GM23338 (cell line): ENCODE data around the gene DPYD. TPM values are rescaled to one million over a fixed set of nuclear protein-coding genes. Genes with fewer than 3 reads are reported as not detected.

ENCODE experiments used
- ATAC-seq: fragments of 200-7000 bp; cut with Tn5 transposase; 3 replicates; pipeline ENCODE4 v1.9.1; 2020
- DNase-seq: peaks from one replicate; pipeline ENCODE4 v3.0.0-alpha.2; 2015; ENCODE audit warnings: low spot score
- H2AFZ ChIP-seq: fragments of 200-600 bp; sonication (generic); 2 replicates; pipeline ENCODE4 v1.8.0; 2016; ENCODE audit warnings: antibody characterized with exemption, mild to moderate bottlenecking, moderate library complexity
- H3F3A ChIP-seq: fragments of 200-600 bp; sonication (generic); replicated peaks from 2 replicates; pipeline ENCODE4 v1.8.0; 2017; ENCODE audit warnings: antibody characterized with exemption, mixed run types, low read depth
- H3K27ac ChIP-seq: fragments of 200-600 bp; sonication (generic); 2 replicates; pipeline ENCODE4 v1.6.1; 2016; ENCODE audit warnings: low read depth
- H3K27me3 ChIP-seq: fragments of 200-600 bp; sonication (generic); 2 replicates; pipeline ENCODE4 v1.8.0; 2016; ENCODE audit warnings: mild to moderate bottlenecking, mixed run types, moderate library complexity; ENCODE audit not compliant: insufficient read depth
- H3K36me3 ChIP-seq: fragments of 200-600 bp; sonication (generic); 2 replicates; pipeline ENCODE4 v1.8.0; 2016; ENCODE audit warnings: mild to moderate bottlenecking; ENCODE audit not compliant: insufficient read depth
- H3K4me1 ChIP-seq: fragments of 200-600 bp; sonication (generic); 2 replicates; pipeline ENCODE4 v1.8.0; 2016; ENCODE audit warnings: mild to moderate bottlenecking, moderate library complexity; ENCODE audit not compliant: insufficient read depth
- H3K4me2 ChIP-seq: fragments of 200-600 bp; sonication (generic); 2 replicates; pipeline ENCODE4 v1.7.1; 2017; ENCODE audit warnings: mixed run types
- H3K4me3 ChIP-seq: fragments of 200-600 bp; sonication (generic); 2 replicates; pipeline ENCODE4 v1.6.1; 2016; ENCODE audit warnings: mixed run types
- H3K79me2 ChIP-seq: fragments of 200-600 bp; sonication (generic); replicated peaks from 2 replicates; pipeline ENCODE4 v1.8.0; 2017; ENCODE audit warnings: mild to moderate bottlenecking; ENCODE audit not compliant: insufficient read depth
- H3K9me2 ChIP-seq: fragments of 200-600 bp; sonication (generic); 2 replicates; pipeline ENCODE4 v1.8.0; 2017; ENCODE audit not compliant: insufficient read depth
- H4K20me1 ChIP-seq: fragments of 200-600 bp; sonication (generic); replicated peaks from 2 replicates; pipeline ENCODE4 v1.8.0; 2017; ENCODE audit warnings: mild to moderate bottlenecking; ENCODE audit not compliant: insufficient read depth
- H3K27ac Mint-ChIP-seq: 2 replicates; pipeline ENCODE4 v1.8.0; 2020; ENCODE audit warnings: inconsistent platforms, mild to moderate bottlenecking, moderate library complexity, mixed read lengths
- H3K27me3 Mint-ChIP-seq: 3 replicates; pipeline ENCODE4 v1.8.0; 2022; ENCODE audit warnings: low read depth, mild to moderate bottlenecking, moderate library complexity, mixed read lengths, inconsistent platforms; ENCODE audit not compliant: insufficient read depth, poor library complexity
- H3K36me3 Mint-ChIP-seq: 3 replicates; pipeline ENCODE4 v1.8.0; 2021; ENCODE audit warnings: low read depth, mild to moderate bottlenecking, inconsistent platforms, moderate library complexity, mixed read lengths
- H3K4me1 Mint-ChIP-seq: 3 replicates; pipeline ENCODE4 v1.8.0; 2020; ENCODE audit warnings: mild to moderate bottlenecking, inconsistent platforms, mixed read lengths
- H3K4me3 Mint-ChIP-seq: 3 replicates; pipeline ENCODE4 v1.8.0; 2021; ENCODE audit warnings: moderate library complexity, mild to moderate bottlenecking, inconsistent platforms, mixed read lengths
- H3K9me3 Mint-ChIP-seq: 3 replicates; pipeline ENCODE4 v1.8.0; 2020; ENCODE audit warnings: moderate library complexity, mild to moderate bottlenecking, inconsistent platforms, mixed read lengths
- CREB1 ChIP-seq: fragments of 250-450 bp; sonication (Bioruptor Pico); IDR thresholded peaks from 2 replicates; pipeline ENCODE4 v1.5.0; 2020; ENCODE audit warnings: low read depth, mild to moderate bottlenecking, moderate library complexity
- ETS1 ChIP-seq: IDR thresholded peaks from 2 replicates; pipeline ENCODE4 v1.6.1; 2016; ENCODE audit warnings: antibody characterized with exemption
- EZH2 ChIP-seq: fragments of 200-600 bp; sonication (generic); IDR thresholded peaks from one replicate; pipeline ENCODE4 v1.8.0; 2017; ENCODE audit warnings: antibody characterized with exemption, mild to moderate bottlenecking, low read depth; ENCODE audit not compliant: unreplicated experiment
- EZH2phosphoT487 ChIP-seq: fragments of 200-600 bp; sonication (generic); IDR thresholded peaks from one replicate; pipeline ENCODE4 v1.8.1; 2018; ENCODE audit warnings: antibody characterized with exemption; ENCODE audit not compliant: unreplicated experiment
- JUNB ChIP-seq: IDR thresholded peaks from one replicate; pipeline ENCODE4 v1.6.1; 2016; ENCODE audit warnings: antibody characterized with exemption; ENCODE audit not compliant: unreplicated experiment
- NANOG ChIP-seq: IDR thresholded peaks from 2 replicates; pipeline ENCODE4 v1.6.1; 2016; ENCODE audit warnings: antibody characterized with exemption, borderline replicate concordance
- POLR2AphosphoS5 ChIP-seq: IDR thresholded peaks from 2 replicates; pipeline ENCODE4 v1.6.1; 2016; ENCODE audit warnings: antibody characterized with exemption, low read depth
- STAT1 ChIP-seq: IDR thresholded peaks from one replicate; pipeline ENCODE4 v1.6.1; 2016; ENCODE audit warnings: antibody characterized with exemption; ENCODE audit not compliant: unreplicated experiment
- ZNF114 ChIP-seq: fragments of 250-450 bp; sonication (Bioruptor Pico); IDR thresholded peaks from 2 replicates; pipeline ENCODE4 v1.5.0; 2020; ENCODE audit warnings: mild to moderate bottlenecking, moderate library complexity
- ZNF331 ChIP-seq: fragments of 250-450 bp; sonication (Bioruptor Pico); IDR thresholded peaks from 2 replicates; pipeline ENCODE4 v1.5.0; 2020; ENCODE audit warnings: low read depth, mild to moderate bottlenecking, moderate library complexity
- ZNF462 ChIP-seq: fragments of 250-450 bp; sonication (Bioruptor Pico); IDR thresholded peaks from 2 replicates; pipeline ENCODE4 v1.5.0; 2020; ENCODE audit warnings: mild to moderate bottlenecking, moderate library complexity
- polyA plus RNA-seq: library from polyadenylated mRNA; unstranded; fragments of >200 nt; fragmentation: Nextera tagmentation; extraction: Ambion mirVana; gene quantifications from 2 replicates; pipeline ENCODE4 v1.2.1, GENCODE V29; 2016
- total RNA-seq: library from RNA; depleted of rRNA; stranded (reverse); fragments of >200 nt; shearing (Covaris generic); gene quantifications from 2 replicates; pipeline ENCODE4 v1.2.3, GENCODE V29; 2014
- TF ChIP-seq, protein P1 (sequence below), 2 experiments: fragments of 200-600 bp in 1 of 2; sonication (generic) in 1 of 2; conservative IDR thresholded peaks; 2 replicates each; pipeline versions ENCODE4 v1.5.1 to v1.6.1; 2016 to 2017; ENCODE audit warnings: antibody characterized with exemption in 2 of 2, low read depth in 2 of 2, mild to moderate bottlenecking in 2 of 2, moderate library complexity in 1 of 2
- TF ChIP-seq, protein P2 (sequence below): IDR thresholded peaks from one replicate; pipeline ENCODE4 v1.6.1; 2018; ENCODE audit warnings: antibody characterized with exemption; ENCODE audit not compliant: unreplicated experiment

The DPYD gene
- total and polyA plus RNA-seq, 2 experiments from 2014 or later, result 0.50 to 1.6 TPM

DNA sequence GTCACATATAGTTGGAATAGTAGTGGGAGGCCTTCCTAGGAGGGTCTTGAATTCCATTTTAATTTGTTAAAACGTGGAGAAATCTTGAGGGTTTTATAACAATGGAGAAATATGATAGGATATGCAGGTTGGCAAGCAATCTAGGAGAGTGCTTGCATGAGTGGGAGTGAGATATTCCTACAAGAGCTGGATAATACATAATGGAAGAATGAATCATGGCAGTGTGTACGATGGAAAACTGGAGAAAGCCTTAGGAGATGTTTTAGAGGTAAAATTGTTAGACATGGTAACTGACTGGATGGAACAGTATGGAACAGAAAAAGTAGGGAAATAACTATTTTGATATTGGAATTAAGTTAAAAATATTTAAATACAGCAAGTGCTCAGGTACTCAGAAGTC, 846.9 kb downstream of the DPYD start:
- H3K36me3 ChIP-seq, result no peaks in the 10 kb centered on the region
- no peak overlapping the region for H3K27ac ChIP-seq
- H4K20me1 ChIP-seq, result no peaks in the 10 kb centered on the region
- no peak for TF ChIP-seq NANOG
- no peak for TF ChIP-seq CREB1
- TF ChIP-seq, protein P1, sequence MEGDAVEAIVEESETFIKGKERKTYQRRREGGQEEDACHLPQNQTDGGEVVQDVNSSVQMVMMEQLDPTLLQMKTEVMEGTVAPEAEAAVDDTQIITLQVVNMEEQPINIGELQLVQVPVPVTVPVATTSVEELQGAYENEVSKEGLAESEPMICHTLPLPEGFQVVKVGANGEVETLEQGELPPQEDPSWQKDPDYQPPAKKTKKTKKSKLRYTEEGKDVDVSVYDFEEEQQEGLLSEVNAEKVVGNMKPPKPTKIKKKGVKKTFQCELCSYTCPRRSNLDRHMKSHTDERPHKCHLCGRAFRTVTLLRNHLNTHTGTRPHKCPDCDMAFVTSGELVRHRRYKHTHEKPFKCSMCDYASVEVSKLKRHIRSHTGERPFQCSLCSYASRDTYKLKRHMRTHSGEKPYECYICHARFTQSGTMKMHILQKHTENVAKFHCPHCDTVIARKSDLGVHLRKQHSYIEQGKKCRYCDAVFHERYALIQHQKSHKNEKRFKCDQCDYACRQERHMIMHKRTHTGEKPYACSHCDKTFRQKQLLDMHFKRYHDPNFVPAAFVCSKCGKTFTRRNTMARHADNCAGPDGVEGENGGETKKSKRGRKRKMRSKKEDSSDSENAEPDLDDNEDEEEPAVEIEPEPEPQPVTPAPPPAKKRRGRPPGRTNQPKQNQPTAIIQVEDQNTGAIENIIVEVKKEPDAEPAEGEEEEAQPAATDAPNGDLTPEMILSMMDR (conservative IDR thresholded peaks at IDR 0.05; ENCODE audit: low read depth in 2 of 2), result no peak
- no peak for TF ChIP-seq ZNF462
- TF ChIP-seq ETS1, result no peak
- no peak for TF ChIP-seq ZNF331
- no peak for TF ChIP-seq ZNF114 (CRISPR knock-in tag)
- TF ChIP-seq STAT1, result no peak
- TF ChIP-seq, protein P2, sequence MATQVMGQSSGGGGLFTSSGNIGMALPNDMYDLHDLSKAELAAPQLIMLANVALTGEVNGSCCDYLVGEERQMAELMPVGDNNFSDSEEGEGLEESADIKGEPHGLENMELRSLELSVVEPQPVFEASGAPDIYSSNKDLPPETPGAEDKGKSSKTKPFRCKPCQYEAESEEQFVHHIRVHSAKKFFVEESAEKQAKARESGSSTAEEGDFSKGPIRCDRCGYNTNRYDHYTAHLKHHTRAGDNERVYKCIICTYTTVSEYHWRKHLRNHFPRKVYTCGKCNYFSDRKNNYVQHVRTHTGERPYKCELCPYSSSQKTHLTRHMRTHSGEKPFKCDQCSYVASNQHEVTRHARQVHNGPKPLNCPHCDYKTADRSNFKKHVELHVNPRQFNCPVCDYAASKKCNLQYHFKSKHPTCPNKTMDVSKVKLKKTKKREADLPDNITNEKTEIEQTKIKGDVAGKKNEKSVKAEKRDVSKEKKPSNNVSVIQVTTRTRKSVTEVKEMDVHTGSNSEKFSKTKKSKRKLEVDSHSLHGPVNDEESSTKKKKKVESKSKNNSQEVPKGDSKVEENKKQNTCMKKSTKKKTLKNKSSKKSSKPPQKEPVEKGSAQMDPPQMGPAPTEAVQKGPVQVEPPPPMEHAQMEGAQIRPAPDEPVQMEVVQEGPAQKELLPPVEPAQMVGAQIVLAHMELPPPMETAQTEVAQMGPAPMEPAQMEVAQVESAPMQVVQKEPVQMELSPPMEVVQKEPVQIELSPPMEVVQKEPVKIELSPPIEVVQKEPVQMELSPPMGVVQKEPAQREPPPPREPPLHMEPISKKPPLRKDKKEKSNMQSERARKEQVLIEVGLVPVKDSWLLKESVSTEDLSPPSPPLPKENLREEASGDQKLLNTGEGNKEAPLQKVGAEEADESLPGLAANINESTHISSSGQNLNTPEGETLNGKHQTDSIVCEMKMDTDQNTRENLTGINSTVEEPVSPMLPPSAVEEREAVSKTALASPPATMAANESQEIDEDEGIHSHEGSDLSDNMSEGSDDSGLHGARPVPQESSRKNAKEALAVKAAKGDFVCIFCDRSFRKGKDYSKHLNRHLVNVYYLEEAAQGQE, result no peak
- no peak for TF ChIP-seq POLR2AphosphoS5
- TF ChIP-seq EZH2phosphoT487, result no peak
- TF ChIP-seq EZH2, result no peak
- TF ChIP-seq JUNB, result no peak
- no peak for DNase-seq
- H3K9me3 Mint-ChIP-seq, result no peaks in the 10 kb centered on the region
- no peaks in the 10 kb centered on the region for H3K9me2 ChIP-seq
- no peak overlapping the region for H3K4me3 ChIP-seq
- no peaks in the 10 kb centered on the region; the same call in 2 of the 3 replicates for H3K4me1 Mint-ChIP-seq
- H3K27me3 Mint-ChIP-seq, result no peaks in the 10 kb centered on the region
- H3K4me2 ChIP-seq, result no peak overlapping the region
- H3K4me1 ChIP-seq, result no peaks in the 10 kb centered on the region
- no peaks in the 10 kb centered on the region for H3K27me3 ChIP-seq
- no peaks in the 10 kb centered on the region for H3F3A ChIP-seq
- H3K4me3 Mint-ChIP-seq, result no peak overlapping the region
- no peaks in the 10 kb centered on the region for H3K36me3 Mint-ChIP-seq
- no peaks in the 10 kb centered on the region for H3K79me2 ChIP-seq
- no peak overlapping the region for H2AFZ ChIP-seq
- ATAC-seq, result no peak
- H3K27ac Mint-ChIP-seq, result no peak overlapping the region
